Esophagus squamous epithelium (tissue), 5 donors: ENCODE results near the gene CLIP4. TPM values are rescaled to one million over a fixed set of nuclear protein-coding genes. Genes with fewer than 3 reads are reported as not detected.

Experiments used
- DNase-seq: peaks from one replicate; lab custom pipeline; 2025; lab: John Stamatoyannopoulos, UW
- H3K27ac ChIP-seq, 4 donors: fragments of 200-600 bp; sonication (generic); one replicate each; pipeline ENCODE4 v1.5.1; 2016 to 2019; ENCODE audit warnings: mild to moderate bottlenecking in 1 of 4
- H3K27me3 ChIP-seq, 4 donors: fragments of 200-600 bp; sonication (generic); 1 replicate in 3 of 4; 2 replicates in 1 of 4; pipeline versions ENCODE4 v1.5.1 to v1.6.0; 2017 to 2021; ENCODE audit warnings: antibody characterized with exemption in 1 of 4
- H3K36me3 ChIP-seq, 3 donors: fragments of 200-600 bp; sonication (generic); one replicate each; pipeline ENCODE4 v1.5.1; 2016 to 2019
- H3K4me1 ChIP-seq, 3 donors: fragments of 200-600 bp; sonication (generic); one replicate each; pipeline ENCODE4 v1.5.1; 2017 to 2019
- H3K4me3 ChIP-seq, 4 donors: fragments of 200-600 bp; sonication (generic); 1 replicate in 3 of 4; 2 replicates in 1 of 4; pipeline ENCODE4 v1.5.1; 2016 to 2019; ENCODE audit warnings: mild to moderate bottlenecking in 2 of 4, moderate library complexity in 1 of 4
- H3K9me3 ChIP-seq, 3 donors: fragments of 200-600 bp; sonication (generic); one replicate each; pipeline ENCODE4 v1.5.1; 2016 to 2019
- CTCF ChIP-seq, 6 experiments: fragments of 450-650 bp in 4 of 6; fragments of 200-600 bp in 2 of 6; sonication (generic) in 2 of 6; IDR thresholded peaks; one replicate each; pipeline ENCODE4 v1.5.1; 2016 to 2019; ENCODE audit warnings: antibody characterized with exemption in 6 of 6, mild to moderate bottlenecking in 4 of 6, moderate library complexity in 4 of 6
- POLR2A ChIP-seq, 4 donors: fragments of 450-650 bp; IDR thresholded peaks; one replicate each; pipeline ENCODE4 v1.6.1; 2017; ENCODE audit warnings: antibody characterized with exemption in 4 of 4, mild to moderate bottlenecking in 4 of 4, moderate library complexity in 3 of 4
- WGBS, 2 donors: methylation state at CpG; one replicate each; pipeline ENCODE4 v1.1.5; 2018; 5-methylcytosine and 5-hydroxymethylcytosine counted together
- intact Hi-C: fragments of 100-400 bp; cut with DNase I; formaldehyde crosslinking; loops from one replicate; pipeline ENCODE4 v1.15.0; 2022
- total RNA-seq, 4 donors: library from RNA; depleted of rRNA; stranded (reverse); fragments of >200 nt; gene quantifications; one replicate each; pipeline ENCODE4 v1.1.0, GENCODE V29; 2016
- donor health status: DM: yes; HTN: yes; CAD: no.

Gene CLIP4
- total RNA-seq, 4 donors from 2014 or later = 39.7 to 85.3 (median 46.5) TPM

GRCh38 chr2:29070526-29070925 lies 44.7 kb upstream of the CLIP4 start:
- H3K27me3 ChIP-seq = no peaks in the 10 kb centered on the region
- peaks cover 19 to 36% (median 26%) of the 10 kb centered on the region in 3 donors for H3K4me1 ChIP-seq
- no peak overlapping the region for H3K4me3 ChIP-seq
- no peaks in the 10 kb centered on the region for H3K36me3 ChIP-seq
- DNase-seq = no peak
- no peak overlapping the region for H3K27ac ChIP-seq
- intact Hi-C loops = no loop called here
- no peaks in the 10 kb centered on the region for H3K9me3 ChIP-seq
- WGBS, 2 donors = 80 to 100% methylated on average over 3 to 6 of the region's 12 CpGs
- TF ChIP-seq POLR2A (IDR thresholded peaks at IDR 0.05) = no peak
- no peak for TF ChIP-seq CTCF (IDR thresholded peaks at IDR 0.05)

- Histone ChIP-seq H3K4me1 (peaks cover 13 to 33% (median 18%) of the 10 kb centered on the region in 3 donors), H3K27me3 (no peaks in the 10 kb centered on the region), H3K27ac (peak overlapping the region in 1 of 4 donors; percentile 2), H3K36me3 (no peaks in the 10 kb centered on the region), H3K4me3 (no peak overlapping the region), H3K9me3 (no peaks in the 10 kb centered on the region)
- intact Hi-C loops = no loop called here
- TF ChIP-seq POLR2A (IDR thresholded peaks at IDR 0.05) (no peak), CTCF (IDR thresholded peaks at IDR 0.05) (no peak)
- 33 to 85% methylated on average over 1 to 8 of the region's 19 CpGs for WGBS, 2 donors
- DNase-seq = no peak
These were observed 43.9 kb upstream of the CLIP4 start for GRCh38 chr2:29071032-29071975.

- DNase-seq = no peak
These were observed 43.0 kb upstream of the CLIP4 start for GRCh38 chr2:29072251-29072650.

DNA sequence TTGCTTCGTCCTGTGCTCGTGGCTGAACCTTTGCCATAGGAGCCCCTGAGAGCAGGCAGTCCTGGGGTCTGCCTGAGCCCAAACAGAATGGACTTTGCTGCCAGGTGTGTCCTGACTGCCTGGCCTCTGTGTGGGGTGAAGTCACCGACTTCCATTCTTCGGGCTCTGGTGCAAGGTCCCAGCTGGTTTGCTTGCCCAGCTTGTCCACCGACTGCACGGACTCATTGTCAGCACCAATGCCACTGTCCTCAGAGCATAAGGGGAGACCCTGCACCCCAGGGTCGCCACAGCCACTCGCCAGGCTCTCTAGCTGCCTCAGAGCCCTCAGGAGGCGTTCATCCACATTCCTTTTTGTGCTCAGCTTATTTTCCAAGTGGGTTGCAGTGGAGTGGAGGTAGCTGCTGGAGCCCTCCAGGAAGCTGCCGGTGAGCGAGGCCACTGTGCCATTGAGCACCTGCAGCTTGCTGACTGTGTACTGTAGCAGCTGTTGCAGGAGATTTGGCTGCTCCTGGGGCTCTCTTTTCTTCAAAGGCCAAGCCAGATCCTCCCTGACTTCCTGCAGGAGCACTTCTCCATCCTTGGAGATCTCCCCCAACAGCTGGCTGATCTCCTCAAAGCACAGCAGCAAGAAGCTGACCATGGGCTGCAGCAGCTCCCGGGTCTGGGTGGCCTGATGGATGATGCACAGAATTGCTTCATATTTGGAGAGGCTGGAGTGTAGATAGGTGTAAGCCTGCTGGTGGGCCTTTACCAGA lies 42.1 kb upstream of the CLIP4 start:
- WGBS, 2 donors = 38 to 90% methylated on average over 1 to 2 of the region's 12 CpGs
- Histone ChIP-seq H3K27me3 (no peaks in the 10 kb centered on the region), H3K36me3 (no peaks in the 10 kb centered on the region), H3K9me3 (no peaks in the 10 kb centered on the region), H3K4me1 (peaks cover 0 to 19% (median 2%) of the 10 kb centered on the region in 3 donors), H3K27ac (peak overlapping the region in 1 of 4 donors; percentile 12), H3K4me3 (no peak overlapping the region)
- intact Hi-C loops = no loop called here
- DNase-seq = no peak
- TF ChIP-seq CTCF (IDR thresholded peaks at IDR 0.05) = no peak
- TF ChIP-seq POLR2A (IDR thresholded peaks at IDR 0.05) = no peak

More at GRCh38 chr2:29072251-29072650, 43.0 kb upstream of the CLIP4 start:
- H3K27ac ChIP-seq = no peak overlapping the region
- no peaks in the 10 kb centered on the region for H3K36me3 ChIP-seq
- no peaks in the 10 kb centered on the region for H3K9me3 ChIP-seq
- no peaks in the 10 kb centered on the region for H3K27me3 ChIP-seq
- no peak overlapping the region for H3K4me3 ChIP-seq
- intact Hi-C loops = no loop called here
- 92 to 96% methylated on average over 4 to 5 of the region's 8 CpGs for WGBS, 2 donors
- TF ChIP-seq POLR2A (IDR thresholded peaks at IDR 0.05) (no peak), CTCF (IDR thresholded peaks at IDR 0.05) (no peak)
- peaks cover 5 to 28% (median 11%) of the 10 kb centered on the region in 3 donors for H3K4me1 ChIP-seq
